Measurements from ENCODE around the gene HLA-DRB1.

DNA sequence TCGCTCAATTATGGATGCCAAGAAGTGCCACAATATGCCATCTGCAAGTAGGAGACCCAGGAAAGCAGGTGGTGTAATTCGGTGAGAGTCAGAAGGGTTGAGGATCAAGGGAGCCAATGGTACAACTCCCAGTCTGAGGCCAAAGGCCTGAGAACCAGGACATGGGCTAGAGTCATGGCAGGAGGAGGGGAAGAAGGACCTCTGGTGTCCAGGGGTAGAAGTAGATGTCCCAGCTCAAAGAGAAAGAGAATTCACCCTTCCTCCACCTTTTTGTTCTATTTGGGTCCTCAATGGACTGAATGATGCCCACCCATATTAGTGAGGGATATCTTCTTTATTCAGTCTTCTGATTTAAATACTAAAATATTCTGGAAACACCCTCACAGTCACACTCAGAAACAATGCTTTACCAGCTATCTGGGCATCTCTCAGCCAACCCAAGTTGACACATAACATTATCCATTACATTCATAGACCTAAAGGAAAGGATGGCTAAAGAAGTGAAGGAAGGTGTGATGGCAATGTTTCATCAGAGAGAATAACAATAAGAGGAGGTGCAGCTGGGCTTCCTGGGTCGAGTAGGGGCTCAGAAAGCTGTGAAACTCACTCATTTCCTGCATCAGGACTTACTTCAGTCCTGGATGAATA is 26.4 kb upstream of the HLA-DRB1 start:
- TF ChIP-seq, protein P1, sequence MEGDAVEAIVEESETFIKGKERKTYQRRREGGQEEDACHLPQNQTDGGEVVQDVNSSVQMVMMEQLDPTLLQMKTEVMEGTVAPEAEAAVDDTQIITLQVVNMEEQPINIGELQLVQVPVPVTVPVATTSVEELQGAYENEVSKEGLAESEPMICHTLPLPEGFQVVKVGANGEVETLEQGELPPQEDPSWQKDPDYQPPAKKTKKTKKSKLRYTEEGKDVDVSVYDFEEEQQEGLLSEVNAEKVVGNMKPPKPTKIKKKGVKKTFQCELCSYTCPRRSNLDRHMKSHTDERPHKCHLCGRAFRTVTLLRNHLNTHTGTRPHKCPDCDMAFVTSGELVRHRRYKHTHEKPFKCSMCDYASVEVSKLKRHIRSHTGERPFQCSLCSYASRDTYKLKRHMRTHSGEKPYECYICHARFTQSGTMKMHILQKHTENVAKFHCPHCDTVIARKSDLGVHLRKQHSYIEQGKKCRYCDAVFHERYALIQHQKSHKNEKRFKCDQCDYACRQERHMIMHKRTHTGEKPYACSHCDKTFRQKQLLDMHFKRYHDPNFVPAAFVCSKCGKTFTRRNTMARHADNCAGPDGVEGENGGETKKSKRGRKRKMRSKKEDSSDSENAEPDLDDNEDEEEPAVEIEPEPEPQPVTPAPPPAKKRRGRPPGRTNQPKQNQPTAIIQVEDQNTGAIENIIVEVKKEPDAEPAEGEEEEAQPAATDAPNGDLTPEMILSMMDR (IDR thresholded peaks at IDR 0.05; ENCODE audit: insufficient read depth, low read length, poor library complexity, severe bottlenecking), result no peak
- TF ChIP-seq EZH2phosphoT487 (conservative IDR thresholded peaks at IDR 0.05; ENCODE audit: low read length), result no peak
